OCI-LY7 (cell line): ENCODE data around the gene NAALADL2. TPM values are rescaled to one million over a fixed set of nuclear protein-coding genes. Genes with fewer than 3 reads are reported as not detected.

Experiments
- BruUV-seq: library from RNA; stranded (reverse); fragments of 400-500 nt; replicated peaks from 2 replicates; lab custom pipeline; 2021; lab: Mats Ljungman, UMichigan
- CTCF ChIA-PET: fragments of 300-600 bp; sonication (Branson Sonifier 250); formaldehyde crosslinking; loops from one replicate; lab custom pipeline; 2022; ENCODE audit warnings: antibody characterized with exemption; ENCODE audit not compliant: unreplicated experiment; lab: Charles Lee
- POLR2A ChIA-PET: fragments of 300-600 bp; sonication (Branson Sonifier 250); formaldehyde crosslinking; loops from one replicate; lab custom pipeline; 2022; ENCODE audit warnings: antibody characterized with exemption; lab: Charles Lee
- DNase-seq: peaks from one replicate; pipeline ENCODE4 v3.0.0-alpha.2; 2015; ENCODE audit warnings: low spot score
- H2AFZ ChIP-seq: fragments of 200-600 bp; sonication (generic), shearing (Covaris generic); 2 replicates; pipeline ENCODE4 v1.6.1; 2014; ENCODE audit warnings: mild to moderate bottlenecking, antibody characterized with exemption, low read length, moderate library complexity
- H3K27ac ChIP-seq: fragments of 200-600 bp; sonication (generic); 2 replicates; pipeline ENCODE4 v1.5.1; 2014; ENCODE audit warnings: mixed run types, low read depth, mild to moderate bottlenecking, moderate library complexity, low read length, inconsistent platforms; ENCODE audit not compliant: poor library complexity, severe bottlenecking
- H3K36me3 ChIP-seq: fragments of 200-600 bp; sonication (generic); 2 replicates; pipeline ENCODE4 v1.6.1; 2014; ENCODE audit warnings: mild to moderate bottlenecking, antibody characterized with exemption, low read length, moderate library complexity, mixed read lengths; ENCODE audit not compliant: insufficient read depth
- H3K4me1 ChIP-seq: fragments of 200-600 bp; sonication (generic); 2 replicates; pipeline ENCODE4 v1.5.1; 2014; ENCODE audit warnings: mild to moderate bottlenecking, low read length; ENCODE audit not compliant: insufficient read depth, poor library complexity, severe bottlenecking
- H3K4me2 ChIP-seq: fragments of 200-600 bp; sonication (generic); 2 replicates; pipeline ENCODE4 v1.6.1; 2014; ENCODE audit warnings: mild to moderate bottlenecking, low read length
- H3K4me3 ChIP-seq: fragments of 200-600 bp; sonication (generic); 2 replicates; pipeline ENCODE4 v1.5.1; 2014; ENCODE audit warnings: mild to moderate bottlenecking, low read depth, low read length; ENCODE audit not compliant: poor library complexity, severe bottlenecking
- H3K79me2 ChIP-seq: fragments of 200-600 bp; sonication (generic); 2 replicates; pipeline ENCODE4 v1.6.1; 2016; ENCODE audit warnings: low read depth, mild to moderate bottlenecking, low read length, moderate library complexity, mixed read lengths; ENCODE audit not compliant: insufficient read depth
- H3K9me2 ChIP-seq: fragments of 200-600 bp; sonication (generic); 2 replicates; pipeline ENCODE4 v1.6.1; 2016; ENCODE audit warnings: mild to moderate bottlenecking, low read length, mixed read lengths; ENCODE audit not compliant: insufficient read depth
- H3K9me3 ChIP-seq: fragments of 200-600 bp; sonication (generic); 2 replicates; pipeline ENCODE4 v1.6.1; 2014; ENCODE audit warnings: mild to moderate bottlenecking, mixed run types, low read length, mixed read lengths
- H4K20me1 ChIP-seq: fragments of 200-600 bp; sonication (generic); 2 replicates; pipeline ENCODE4 v1.6.1; 2014; ENCODE audit warnings: mild to moderate bottlenecking, antibody characterized with exemption, low read length, moderate library complexity, mixed read lengths; ENCODE audit not compliant: insufficient read depth
- EZH2phosphoT487 ChIP-seq: fragments of 200-600 bp; sonication (generic); IDR thresholded peaks from 2 replicates; pipeline ENCODE4 v1.6.1; 2018; ENCODE audit warnings: low read depth, borderline replicate concordance, mild to moderate bottlenecking, mixed run types, antibody characterized with exemption, low read length, moderate library complexity, mixed read lengths
- intact Hi-C: fragments of 100-400 bp; cut with micrococcal nuclease; formaldehyde crosslinking; loops from one replicate; pipeline ENCODE4 v1.10.0; 2022; ENCODE audit not compliant: unreplicated experiment
- total RNA-seq, 2 experiments: library from RNA; depleted of rRNA in 1 of 2; stranded (reverse); fragments of >200 nt in 1 of 2; shearing (Covaris generic) in 1 of 2; gene quantifications; 2 replicates each; pipeline ENCODE4 v1.2.3, GENCODE V29; 2014 to 2022
- TF ChIP-seq, protein P1 (sequence below): fragments of 200-600 bp; sonication (generic); conservative IDR thresholded peaks from 2 replicates; pipeline ENCODE4 v1.5.1; 2014; ENCODE audit warnings: mild to moderate bottlenecking, antibody characterized with exemption, low read length, moderate library complexity, mixed read lengths

Gene NAALADL2
- total RNA-seq, 2 experiments from 2014 or later = 0.25 to 0.70 TPM

GRCh38 chr3:175432376-175433025 is 573.4 kb downstream of the NAALADL2 start:
- no peaks in the 10 kb centered on the region for H3K79me2 ChIP-seq
- CTCF ChIA-PET = no interaction called here
- no peaks in the 10 kb centered on the region for H3K36me3 ChIP-seq
- no TSS peak for BruUV-seq
- H3K4me2 ChIP-seq = no peak overlapping the region
- TF ChIP-seq, protein P1, sequence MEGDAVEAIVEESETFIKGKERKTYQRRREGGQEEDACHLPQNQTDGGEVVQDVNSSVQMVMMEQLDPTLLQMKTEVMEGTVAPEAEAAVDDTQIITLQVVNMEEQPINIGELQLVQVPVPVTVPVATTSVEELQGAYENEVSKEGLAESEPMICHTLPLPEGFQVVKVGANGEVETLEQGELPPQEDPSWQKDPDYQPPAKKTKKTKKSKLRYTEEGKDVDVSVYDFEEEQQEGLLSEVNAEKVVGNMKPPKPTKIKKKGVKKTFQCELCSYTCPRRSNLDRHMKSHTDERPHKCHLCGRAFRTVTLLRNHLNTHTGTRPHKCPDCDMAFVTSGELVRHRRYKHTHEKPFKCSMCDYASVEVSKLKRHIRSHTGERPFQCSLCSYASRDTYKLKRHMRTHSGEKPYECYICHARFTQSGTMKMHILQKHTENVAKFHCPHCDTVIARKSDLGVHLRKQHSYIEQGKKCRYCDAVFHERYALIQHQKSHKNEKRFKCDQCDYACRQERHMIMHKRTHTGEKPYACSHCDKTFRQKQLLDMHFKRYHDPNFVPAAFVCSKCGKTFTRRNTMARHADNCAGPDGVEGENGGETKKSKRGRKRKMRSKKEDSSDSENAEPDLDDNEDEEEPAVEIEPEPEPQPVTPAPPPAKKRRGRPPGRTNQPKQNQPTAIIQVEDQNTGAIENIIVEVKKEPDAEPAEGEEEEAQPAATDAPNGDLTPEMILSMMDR = no peak
- TF ChIP-seq EZH2phosphoT487 = no peak
- DNase-seq = no peak
- H2AFZ ChIP-seq = no peak overlapping the region
- POLR2A ChIA-PET = interaction anchor here (0.5 to 1.3 kb wide), 2 partner anchors 14 to 175 kb away, joined by 3 to 4 read pairs; no protein-coding TSS in a partner anchor
- intact Hi-C loops = no loop called here
- H3K4me3 ChIP-seq = no peak overlapping the region
- H3K27ac ChIP-seq = no peak overlapping the region
- no peaks in the 10 kb centered on the region for H3K9me2 ChIP-seq
- H3K4me1 ChIP-seq = no peaks in the 10 kb centered on the region
- no peaks in the 10 kb centered on the region for H3K9me3 ChIP-seq
- H4K20me1 ChIP-seq = no peaks in the 10 kb centered on the region

- no peaks in the 10 kb centered on the region for H3K9me3 ChIP-seq
- CTCF ChIA-PET = no interaction called here
- intact Hi-C loops = no loop called here
Measured at GRCh38 chr3:175433026-175433674, 574.0 kb downstream of the NAALADL2 start.

More at GRCh38 chr3:175433026-175433674, 574.0 kb downstream of the NAALADL2 start:
- Histone ChIP-seq H3K4me1 (no peaks in the 10 kb centered on the region), H3K27ac (no peak overlapping the region), H4K20me1 (no peaks in the 10 kb centered on the region), H3K9me2 (no peaks in the 10 kb centered on the region), H3K36me3 (no peaks in the 10 kb centered on the region), H3K79me2 (no peaks in the 10 kb centered on the region), H3K4me3 (no peak overlapping the region), H2AFZ (no peak overlapping the region), H3K4me2 (no peak overlapping the region)
- no TSS peak for BruUV-seq
- DNase-seq = no peak
- TF ChIP-seq EZH2phosphoT487 = no peak
- TF ChIP-seq, protein P1 = no peak
- POLR2A ChIA-PET = interaction anchor here (0.5 kb wide), 1 partner anchor 176 kb away, joined by 3 read pairs; no protein-coding TSS in a partner anchor
